Measurements from ENCODE around the gene CHKB.

Gene CHKB

GRCh38 chr22:50599816-50600455 lies 17.3 kb upstream of the CHKB start:
- peak; percentile 79 for DNase-seq (ENCODE audit: low spot score)

DNA sequence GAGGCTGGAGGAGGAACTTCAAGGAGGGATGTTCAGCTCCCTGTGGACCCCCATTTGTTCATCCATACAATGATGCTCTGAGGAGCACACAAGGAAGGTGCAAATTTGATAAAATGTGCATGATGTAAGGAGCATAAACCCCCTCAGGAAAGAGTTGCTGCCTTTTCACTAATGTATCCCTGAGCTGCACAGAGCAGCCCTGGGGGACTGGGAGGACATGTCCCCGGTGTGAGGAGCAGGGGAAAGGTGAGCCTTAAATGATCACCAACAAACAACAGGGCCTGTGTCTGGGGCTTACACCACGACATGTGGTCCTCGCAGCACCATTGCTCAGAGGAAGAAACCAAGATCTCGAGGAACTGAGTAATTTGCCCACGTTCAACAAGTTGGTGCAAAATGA lies 14.4 kb upstream of the CHKB start:
- no peak for DNase-seq (ENCODE audit: low spot score)

- no peak for DNase-seq (ENCODE audit: low spot score)
Measured at GRCh38 chr22:50595189-50595588, 12.5 kb upstream of the CHKB start.

DNA sequence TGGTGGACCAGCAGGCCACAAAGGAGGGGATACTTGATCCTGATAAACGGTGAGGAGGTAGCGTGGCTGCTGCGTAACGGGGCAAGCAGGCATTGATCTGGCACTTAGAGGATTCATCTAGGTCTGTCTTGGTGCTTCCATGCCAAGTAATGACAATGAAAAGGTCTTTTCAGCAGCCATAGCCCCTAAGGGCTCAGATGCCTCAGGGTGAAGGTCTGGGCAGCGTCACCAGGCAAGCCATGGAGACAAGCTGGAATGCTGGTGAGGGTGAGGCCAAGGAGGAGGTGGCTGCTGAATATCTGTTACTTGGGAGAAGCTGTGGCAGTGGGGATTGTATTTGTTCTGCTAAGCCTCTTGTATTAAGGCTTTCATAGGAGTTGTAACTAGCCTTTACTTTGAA lies 4.8 kb upstream of the CHKB start:
- no peak for DNase-seq (ENCODE audit: low spot score)

- DNase-seq (ENCODE audit: low spot score), result no peak
Measured at GRCh38 chr22:50586416-50586815, 3.8 kb upstream of the CHKB start.

- no peak for DNase-seq (ENCODE audit: low spot score)
Measured at GRCh38 chr22:50585781-50586180, 3.1 kb upstream of the CHKB start.

DNA sequence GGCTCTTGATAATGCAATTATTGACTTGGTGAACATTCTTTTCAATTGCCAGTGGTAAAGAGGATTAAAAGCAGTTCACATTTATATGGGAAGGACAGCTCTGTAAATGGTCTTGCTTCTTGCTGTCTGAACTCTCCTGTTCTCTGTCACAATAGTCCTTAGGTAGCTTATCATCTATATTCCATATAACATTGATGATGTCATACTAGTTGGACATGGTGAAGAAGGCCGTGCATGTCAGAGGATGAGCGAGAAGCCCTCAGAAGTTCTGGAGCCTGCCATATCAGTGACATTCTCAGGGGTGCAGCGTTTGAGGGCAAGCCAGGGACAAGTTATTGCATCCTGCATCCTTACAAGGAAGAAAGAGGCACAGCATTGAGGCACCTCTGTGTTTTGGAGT lies 2.6 kb upstream of the CHKB start:
- DNase-seq (ENCODE audit: low spot score), result no peak

DNA sequence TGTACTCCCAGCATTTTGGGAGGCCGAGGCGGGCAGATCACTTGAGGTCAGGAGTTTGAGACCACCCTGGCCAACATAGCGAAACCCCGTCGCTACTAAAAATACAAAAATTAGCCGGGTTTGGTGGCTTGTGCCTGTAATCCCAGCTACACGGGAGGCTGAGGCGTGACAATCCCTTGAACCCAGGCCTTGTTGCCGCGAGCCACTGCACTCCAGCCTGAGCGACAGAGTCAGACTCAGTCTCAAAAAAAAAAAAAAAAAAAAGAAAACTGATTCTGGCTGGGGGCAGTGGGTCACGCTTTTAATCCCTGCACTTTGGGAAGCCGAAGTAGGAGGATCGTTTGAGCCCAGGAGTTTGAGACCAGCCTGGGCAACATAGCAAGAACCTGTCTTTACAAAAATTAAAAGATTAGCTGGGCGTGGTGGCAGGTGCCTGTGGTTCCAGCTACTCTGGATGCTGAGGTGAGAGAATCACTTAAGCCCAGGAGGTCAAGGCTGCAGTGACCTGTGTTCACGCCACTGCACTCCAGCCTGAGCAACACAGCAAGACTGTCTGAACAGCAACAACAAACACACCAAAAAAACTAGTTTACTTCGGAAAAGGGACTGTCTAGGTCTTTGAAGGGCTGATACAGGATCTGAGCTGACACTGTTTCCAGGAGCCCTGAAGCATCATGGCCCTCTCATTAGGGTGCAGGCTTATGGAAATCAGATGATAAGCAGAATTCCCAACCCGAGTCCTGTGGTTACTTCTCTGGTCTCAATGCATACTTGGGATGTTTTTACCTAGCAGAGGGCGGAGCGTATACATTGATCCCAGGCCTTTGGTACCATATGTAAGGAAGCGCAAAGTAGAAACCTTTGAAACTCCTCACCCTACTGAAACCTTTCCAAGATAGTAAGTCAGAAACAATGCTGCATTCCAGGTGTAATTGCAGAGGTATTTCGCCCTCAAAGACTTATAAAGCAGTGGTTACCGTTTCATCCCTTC lies 1.8 kb upstream of the CHKB start:
- DNase-seq (ENCODE audit: low spot score), result no peak

GRCh38 chr22:50583294-50583861 lies 729 bp upstream of the CHKB start:
- peak; percentile 47 for DNase-seq (ENCODE audit: low spot score)

DNA sequence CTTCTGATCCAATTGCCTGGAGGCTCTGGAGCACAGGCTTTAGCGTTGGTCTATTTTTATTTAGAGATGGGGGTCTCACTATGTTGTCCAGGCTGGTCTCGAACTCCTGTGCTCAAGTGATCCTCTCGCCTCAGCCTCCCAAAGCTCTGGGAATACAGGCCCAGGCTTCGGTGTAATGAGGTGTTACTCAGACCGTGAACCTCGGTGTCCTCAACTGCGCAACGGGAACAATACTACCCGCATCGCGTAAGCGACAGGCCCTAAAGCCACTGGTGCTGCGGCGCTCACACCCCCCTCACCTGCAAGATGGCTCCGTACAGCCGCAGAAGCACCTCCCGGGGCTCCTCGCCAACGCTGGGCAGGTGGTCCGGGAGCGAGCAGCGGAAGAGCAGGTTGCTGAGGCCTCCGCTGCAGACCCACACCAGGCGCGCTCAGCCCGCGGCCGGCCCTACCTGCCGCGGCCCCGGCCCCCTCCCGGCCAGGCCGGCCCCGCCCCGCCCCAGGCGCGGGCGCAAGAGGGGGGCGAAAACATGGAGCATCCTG lies 628 bp downstream of the CHKB start:
- no peak for DNase-seq (ENCODE audit: low spot score)

DNA sequence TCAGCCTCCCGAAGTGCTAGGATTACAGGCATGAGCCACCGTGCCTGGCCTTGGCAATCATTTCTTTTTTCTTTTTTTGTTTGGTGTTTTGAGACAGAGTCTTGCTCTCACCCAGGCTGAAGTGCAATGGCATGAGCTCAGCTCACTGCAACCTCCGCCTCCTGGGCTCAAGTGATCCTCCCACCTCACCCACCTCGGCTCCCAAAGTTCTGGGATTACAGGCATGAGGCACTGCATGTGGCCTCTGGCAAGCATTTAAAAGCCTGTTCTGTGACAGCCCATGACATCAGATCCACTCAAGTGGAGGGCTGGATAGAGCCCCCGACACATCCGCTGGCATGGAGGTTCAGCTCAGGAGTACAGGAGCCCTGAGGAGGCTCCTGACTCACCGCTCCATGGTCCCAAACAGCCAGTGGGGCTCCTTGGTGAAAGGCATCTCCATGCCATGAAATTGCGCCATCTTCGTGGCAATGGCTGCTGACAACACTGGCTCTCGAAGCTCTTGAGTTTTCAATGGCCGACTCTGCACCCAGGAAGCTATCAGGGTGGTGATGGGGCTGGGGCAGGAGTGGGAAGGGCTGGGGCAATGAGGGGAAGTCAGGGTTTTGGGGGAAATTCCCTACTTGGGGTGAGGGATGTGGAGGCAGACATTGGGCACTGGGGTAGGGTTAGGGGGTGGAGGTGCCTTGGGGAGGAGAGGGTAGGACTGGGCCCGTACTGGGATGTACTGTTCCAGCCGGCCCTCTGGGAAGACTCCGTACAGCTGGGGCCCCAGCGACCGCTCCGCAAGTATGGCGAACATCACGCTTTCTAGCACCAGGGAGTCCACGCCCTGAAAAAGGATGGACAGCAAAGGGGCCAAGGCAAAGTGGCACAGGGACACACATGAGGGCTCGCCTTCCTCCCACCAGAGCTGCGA lies 1.4 kb downstream of the CHKB start:
- DNase-seq (ENCODE audit: low spot score), result no peak

GRCh38 chr22:50579752-50580151 lies 2.9 kb downstream of the CHKB start:
- DNase-seq (ENCODE audit: low spot score), result no peak

DNA sequence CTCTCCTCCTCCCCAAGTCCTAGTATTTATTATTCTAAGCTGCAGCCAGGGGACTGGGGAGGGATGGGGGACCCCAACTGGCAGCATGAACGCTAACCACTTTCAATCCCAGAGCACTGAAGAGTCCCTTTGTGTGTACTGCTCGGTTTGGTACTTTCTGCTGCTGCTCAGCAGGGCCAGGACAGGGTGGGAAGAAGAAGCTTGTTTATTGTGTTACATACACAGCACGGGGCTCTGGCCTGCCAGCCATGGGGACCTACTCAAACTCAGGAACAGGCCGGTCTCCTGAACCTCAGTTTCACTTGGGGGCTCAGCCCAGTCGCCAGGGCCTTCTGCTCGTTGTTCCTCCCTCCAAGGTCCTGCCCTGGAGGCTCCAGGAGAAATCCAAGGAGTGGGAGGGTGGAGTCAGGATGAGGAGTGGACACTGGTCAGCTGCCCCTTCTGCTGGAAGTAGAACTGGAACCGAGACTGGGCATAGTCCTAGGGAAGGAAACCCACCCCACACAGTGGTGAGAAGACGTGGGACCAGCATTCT lies 3.8 kb downstream of the CHKB start:
- DNase-seq (ENCODE audit: low spot score), result no peak

DNA sequence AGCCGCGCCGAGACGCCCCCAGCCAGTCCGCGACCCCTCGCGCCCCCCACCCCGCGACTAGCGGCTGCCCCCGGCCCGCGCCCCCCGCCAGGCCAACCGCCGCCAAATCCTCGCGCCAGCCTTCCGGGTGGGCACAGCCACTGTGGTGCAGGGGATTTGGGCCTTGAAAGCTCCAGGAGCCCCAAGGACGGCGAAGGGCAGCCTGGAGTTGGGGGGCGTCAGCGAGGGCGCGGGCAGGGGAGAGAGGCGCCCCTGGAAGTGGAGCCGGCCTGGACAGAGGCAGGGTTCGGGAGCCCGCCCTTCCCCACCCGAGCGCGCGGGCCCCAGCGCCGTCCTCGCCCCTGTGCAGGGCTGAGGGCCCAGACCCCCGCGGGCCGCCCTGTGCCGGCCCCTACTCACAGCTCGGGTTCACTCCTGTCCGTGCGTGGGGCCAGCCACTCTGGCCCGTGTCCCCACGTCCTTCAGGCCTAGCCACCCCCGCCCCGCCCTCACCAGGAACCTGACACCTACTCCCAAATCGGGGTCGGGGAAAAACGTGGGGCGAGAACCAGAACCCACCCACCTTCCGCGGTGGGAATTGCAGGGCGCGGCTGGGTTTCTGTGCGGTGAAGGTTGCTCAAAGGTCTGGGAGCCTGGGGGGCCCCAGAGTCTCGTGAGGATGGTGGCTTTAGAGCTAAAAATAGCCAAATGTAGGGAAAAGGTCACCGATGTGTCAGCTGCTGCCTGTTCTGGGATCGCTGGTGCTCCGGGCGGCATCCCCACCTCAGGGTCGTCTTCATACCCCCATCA lies 4.5 kb downstream of the CHKB start, which contains the start of gene CPT1B:
Gene CPT1B, minus strand, starts transcription at position 441 of the 789 bp plus-strand sequence. CDS start 512 bp downstream, outside the sequence.
- DNase-seq (ENCODE audit: low spot score), result peak; percentile 68

DNA sequence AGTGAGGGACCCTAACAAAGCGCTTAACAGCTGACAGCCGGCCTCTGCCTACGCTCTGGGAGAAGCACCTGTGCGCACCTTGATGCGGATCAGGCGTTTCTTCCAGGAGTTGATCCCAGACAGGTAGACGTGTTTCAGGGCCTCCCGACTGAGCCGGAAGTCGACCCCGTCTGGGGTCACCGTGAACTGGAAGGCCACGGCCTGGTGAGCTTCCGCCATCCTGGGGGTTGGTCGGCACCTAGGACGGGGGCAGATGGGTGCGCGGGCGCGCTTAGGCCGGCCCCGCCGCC lies 5.0 kb downstream of the CHKB start:
- DNase-seq (ENCODE audit: low spot score), result no peak

DNA sequence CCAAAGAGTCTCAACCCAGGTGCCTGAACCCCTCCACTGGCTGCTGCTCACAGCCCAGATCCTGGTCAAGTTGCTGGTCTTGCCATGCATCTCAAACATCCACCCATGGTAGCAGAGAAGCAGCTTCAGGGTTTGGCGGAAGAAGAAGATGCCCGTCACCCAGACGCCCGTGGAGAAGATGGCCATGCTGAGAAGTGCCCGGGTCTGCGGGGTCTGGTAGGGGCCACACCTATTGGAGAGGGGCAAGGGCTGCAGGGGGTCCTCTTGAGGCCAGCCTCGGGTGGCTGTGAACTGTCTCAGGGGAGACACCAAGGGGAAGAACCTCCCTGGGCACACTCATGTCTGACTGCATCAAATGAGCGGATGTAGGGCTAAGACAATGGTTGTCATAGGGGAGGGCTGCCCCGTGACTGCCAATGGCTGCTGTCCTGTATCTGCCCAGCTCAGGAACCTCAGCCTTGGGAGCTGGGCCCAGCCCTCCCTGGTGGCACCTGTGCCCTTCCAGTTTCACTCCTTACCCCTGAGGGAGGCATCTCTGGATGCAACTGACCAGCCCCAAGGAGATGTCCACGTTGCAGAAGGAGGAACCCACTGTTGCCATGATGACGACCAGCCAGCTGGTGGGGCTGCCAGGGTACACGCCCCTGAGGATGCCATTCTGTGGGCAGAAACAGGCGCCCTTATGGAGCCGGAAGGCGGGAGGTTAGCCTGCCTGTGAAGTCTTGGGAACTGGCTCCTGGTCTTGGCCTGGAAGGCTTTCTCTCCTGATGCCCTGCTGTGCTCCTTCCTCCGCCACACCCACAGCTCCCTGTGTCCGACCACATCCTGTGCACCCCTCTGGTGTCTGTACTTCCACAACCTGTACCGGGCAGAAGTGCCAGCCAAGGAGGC lies 5.6 kb downstream of the CHKB start:
- DNase-seq (ENCODE audit: low spot score), result no peak

DNA sequence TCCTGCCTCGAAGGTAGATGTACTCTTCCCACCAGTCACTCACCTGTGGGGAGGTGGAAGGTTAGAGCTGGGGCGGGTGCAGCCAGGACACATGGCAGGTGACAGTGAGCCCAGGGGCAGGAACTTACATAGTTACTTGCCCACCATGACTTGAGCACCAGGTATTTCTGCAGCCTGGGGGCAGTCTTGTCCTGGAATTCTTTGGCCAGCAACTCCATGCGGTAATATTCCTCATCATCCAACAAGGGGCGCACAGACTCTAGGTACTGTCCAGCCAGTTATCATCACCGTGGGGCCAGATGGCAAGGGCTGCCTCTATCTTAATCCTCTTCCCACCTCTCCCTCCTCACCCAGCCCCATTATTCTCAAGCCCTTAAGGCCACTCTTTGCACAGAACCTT lies 6.6 kb downstream of the CHKB start:
- no peak for DNase-seq (ENCODE audit: low spot score)

GRCh38 chr22:50575426-50575941 lies 7.2 kb downstream of the CHKB start:
- DNase-seq (ENCODE audit: low spot score), result no peak

DNA sequence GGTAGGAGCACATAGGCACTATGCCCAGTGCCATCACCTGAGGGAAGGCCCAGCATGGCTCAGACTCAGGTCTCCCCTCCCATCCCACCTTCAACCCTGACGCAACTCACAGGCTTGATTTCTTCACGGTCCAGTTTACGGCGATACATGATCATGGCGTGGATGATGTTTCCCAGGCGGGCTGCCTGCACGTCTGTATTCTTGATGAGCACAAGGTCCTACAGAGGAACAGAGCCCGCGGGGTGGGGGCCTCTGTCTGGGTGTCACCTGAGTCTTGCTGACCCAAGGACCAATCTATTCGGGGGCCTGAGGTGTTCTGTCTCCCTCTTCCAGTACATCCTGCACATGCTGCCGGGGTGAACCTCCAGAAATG lies 8.3 kb downstream of the CHKB start:
- no peak for DNase-seq (ENCODE audit: low spot score)
